Measurements from ENCODE around the gene ACOT11. TPM values are rescaled to one million over a fixed set of nuclear protein-coding genes. Genes with fewer than 3 reads are reported as not detected.

Gene ACOT11
- total and polyA plus RNA-seq, 7 donors: 8.9 to 40.9 (median 22.1) TPM

- intact Hi-C loops (cut with DNase I): no loop called here
- 87 to 94% methylated on average over 8 of the region's 8 CpGs for WGBS, 2 donors
- H3K36me3 ChIP-seq: no peaks in the 10 kb centered on the region
- H3K27me3 ChIP-seq: no peaks in the 10 kb centered on the region
- H3K4me1 ChIP-seq: peaks cover 0 to 30% (median 26%) of the 10 kb centered on the region in 4 donors
- no peak overlapping the region for H3K27ac ChIP-seq
- H3K9me3 ChIP-seq: no peaks in the 10 kb centered on the region
- TF ChIP-seq POLR2AphosphoS5 (IDR thresholded peaks at IDR 0.05): no peak
- no peak for TF ChIP-seq POLR2A (IDR thresholded peaks at IDR 0.05)
- TF ChIP-seq CTCF (IDR thresholded peaks at IDR 0.05): no peak
- TF ChIP-seq EP300 (IDR thresholded peaks at IDR 0.05): no peak
- H3K4me3 ChIP-seq: no peak overlapping the region
- DNase-seq: no peak
Observed at GRCh38 chr1:54553602-54554313, 5.7 kb downstream of the ACOT11 start.

- intact Hi-C loops (cut with DNase I): no loop called here
- H3K4me1 ChIP-seq: peaks cover 0 to 33% (median 28%) of the 10 kb centered on the region in 4 donors
- 92 to 95% methylated on average over 1 of the region's 1 CpG for WGBS, 2 donors
Observed at GRCh38 chr1:54556110-54556509, 8.1 kb downstream of the ACOT11 start.

GRCh38 chr1:54557671-54558355, 9.8 kb downstream of the ACOT11 start:
- Histone ChIP-seq H3K4me3 (no peak overlapping the region), H3K9me3 (no peaks in the 10 kb centered on the region), H3K4me1 (peaks cover 0 to 33% (median 28%) of the 10 kb centered on the region in 4 donors), H3K36me3 (no peaks in the 10 kb centered on the region), H3K27ac (peak overlapping the region; percentile 19 to 67 (median 58)), H3K27me3 (no peaks in the 10 kb centered on the region)
- DNase-seq: no peak
- TF ChIP-seq CTCF (IDR thresholded peaks at IDR 0.05) (no peak), POLR2AphosphoS5 (IDR thresholded peaks at IDR 0.05) (peak in 3 of 4 donors; percentile 19 to 58 (median 54)), EP300 (IDR thresholded peaks at IDR 0.05) (peak in 1 of 4 donors; percentile 84)
- intact Hi-C loops (cut with DNase I): no loop called here
- WGBS, 2 donors: 24 to 27% methylated on average over 5 of the region's 5 CpGs

More at GRCh38 chr1:54556110-54556509, 8.1 kb downstream of the ACOT11 start:
- no peaks in the 10 kb centered on the region for H3K27me3 ChIP-seq
- DNase-seq: no peak
- H3K9me3 ChIP-seq: no peaks in the 10 kb centered on the region
- H3K4me3 ChIP-seq: no peak overlapping the region
- no peak overlapping the region for H3K27ac ChIP-seq
- TF ChIP-seq EP300 (IDR thresholded peaks at IDR 0.05) (no peak), POLR2AphosphoS5 (IDR thresholded peaks at IDR 0.05) (no peak), CTCF (IDR thresholded peaks at IDR 0.05) (no peak), POLR2A (IDR thresholded peaks at IDR 0.05) (no peak)
- no peaks in the 10 kb centered on the region for H3K36me3 ChIP-seq

GRCh38 chr1:54558434-54559030, 10.5 kb downstream of the ACOT11 start:
- Histone ChIP-seq H3K9me3 (no peaks in the 10 kb centered on the region), H3K36me3 (no peaks in the 10 kb centered on the region), H3K27ac (peak overlapping the region; percentile 19 to 67 (median 58)), H3K27me3 (no peaks in the 10 kb centered on the region), H3K4me3 (no peak overlapping the region), H3K4me1 (peaks cover 0 to 33% (median 28%) of the 10 kb centered on the region in 4 donors)
- no peak for DNase-seq
- TF ChIP-seq POLR2A (IDR thresholded peaks at IDR 0.05) (no peak), CTCF (IDR thresholded peaks at IDR 0.05) (no peak), EP300 (IDR thresholded peaks at IDR 0.05) (no peak), POLR2AphosphoS5 (IDR thresholded peaks at IDR 0.05) (no peak)
- intact Hi-C loops (cut with DNase I): no loop called here
- 84 to 87% methylated on average over 7 of the region's 7 CpGs for WGBS, 2 donors

All from sigmoid colon (tissue), 7 donors.